Cardiac muscle cell (in vitro differentiated cells and primary cell): ENCODE measurements around the gene IL13. TPM values are rescaled to one million over a fixed set of nuclear protein-coding genes. Genes with fewer than 3 reads are reported as not detected.
"Not testable (repeated sequence)": the region's sequence is repeated elsewhere in the genome, so short reads cannot be mapped to it uniquely, and the experiment has no call there.

Experiments
- DNase-seq, 2 donors: peaks; one replicate each; pipeline versions ENCODE4 v3.0.0 to v3.0.0-alpha.2; 2010 to 2017; ENCODE audit warnings: low read depth in 1 of 2, low spot score in 1 of 2
- H3K27ac ChIP-seq: fragments of 200-600 bp; sonication (generic); 2 replicates; pipeline ENCODE4 v1.5.1; 2016
- H3K27me3 ChIP-seq: fragments of 200-600 bp; sonication (generic); 2 replicates; pipeline ENCODE4 v1.6.0; 2016; ENCODE audit warnings: control low read depth
- H3K36me3 ChIP-seq: fragments of 200-600 bp; sonication (generic); 2 replicates; pipeline ENCODE4 v1.5.1; 2016; ENCODE audit warnings: control low read depth
- H3K4me1 ChIP-seq: fragments of 200-600 bp; sonication (generic); 2 replicates; pipeline ENCODE4 v1.8.1; 2017; ENCODE audit warnings: low read depth, mild to moderate bottlenecking, mixed run types
- H3K4me3 ChIP-seq: fragments of 200-600 bp; sonication (generic); 2 replicates; pipeline ENCODE4 v1.5.1; 2016; ENCODE audit warnings: mild to moderate bottlenecking
- H3K9me3 ChIP-seq: fragments of 200-600 bp; sonication (generic); 2 replicates; pipeline ENCODE4 v1.5.1; 2017; ENCODE audit warnings: low read depth, mild to moderate bottlenecking, control low read depth
- CTCF ChIP-seq: IDR thresholded peaks from 2 replicates; pipeline ENCODE4 v1.5.1; 2012; ENCODE audit warnings: low read depth, mild to moderate bottlenecking, low read length
- polyA plus RNA-seq: library from polyadenylated mRNA; unstranded; fragments of >200 nt; fragmentation: Nextera tagmentation; extraction: Ambion mirVana; gene quantifications from 2 replicates; pipeline ENCODE4 v1.2.1, GENCODE V29; 2016
- total RNA-seq: library from RNA; depleted of rRNA; stranded (reverse); fragments of >200 nt; gene quantifications from 2 replicates; pipeline ENCODE4 v1.2.3, GENCODE V29; 2016

Gene IL13
- total and polyA plus RNA-seq, 2 experiments from 2014 or later = not detected

GRCh38 chr5:132689513-132689912 lies 31.5 kb downstream of the IL13 start:
- Histone ChIP-seq H3K36me3 (no peaks in the 10 kb centered on the region), H3K4me3 (no peak overlapping the region), H3K27ac (no peak overlapping the region), H3K9me3 (no peaks in the 10 kb centered on the region), H3K4me1 (no peaks in the 10 kb centered on the region), H3K27me3 (no peaks in the 10 kb centered on the region)
- TF ChIP-seq CTCF = no peak
- no peak for DNase-seq

- Histone ChIP-seq H3K9me3 (no peaks in the 10 kb centered on the region), H3K4me3 (no peak overlapping the region), H3K4me1 (no peaks in the 10 kb centered on the region), H3K27me3 (no peaks in the 10 kb centered on the region), H3K27ac (no peak overlapping the region), H3K36me3 (no peaks in the 10 kb centered on the region)
- no peak for TF ChIP-seq CTCF
- DNase-seq = no peak
These were observed 32.2 kb downstream of the IL13 start for GRCh38 chr5:132690156-132690555.

- H3K9me3 ChIP-seq, H3K27me3 ChIP-seq, H3K27ac ChIP-seq, H3K36me3 ChIP-seq, H3K4me1 ChIP-seq, DNase-seq, H3K4me3 ChIP-seq: not testable (repeated sequence)
These were observed 34.0 kb downstream of the IL13 start for GRCh38 chr5:132691755-132692631.

- Histone ChIP-seq H3K36me3 (no peaks in the 10 kb centered on the region), H3K27me3 (no peaks in the 10 kb centered on the region), H3K9me3 (no peaks in the 10 kb centered on the region), H3K4me3 (no peak overlapping the region), H3K4me1 (no peaks in the 10 kb centered on the region), H3K27ac (no peak overlapping the region)
- TF ChIP-seq CTCF = no peak
- peak in 1 of 2 donors; percentile 10 for DNase-seq
These were observed 34.6 kb downstream of the IL13 start for GRCh38 chr5:132692632-132692967.

GRCh38 chr5:132695956-132696355 lies 38.0 kb downstream of the IL13 start:
- Histone ChIP-seq H3K4me3 (no peak overlapping the region), H3K27me3 (no peaks in the 10 kb centered on the region), H3K36me3 (peaks cover 8% of the 10 kb centered on the region), H3K4me1 (no peaks in the 10 kb centered on the region), H3K9me3 (no peaks in the 10 kb centered on the region), H3K27ac (no peak overlapping the region)
- TF ChIP-seq CTCF = no peak
- no peak for DNase-seq

GRCh38 chr5:132704875-132705274 lies 46.9 kb downstream of the IL13 start:
- DNase-seq = peak in 1 of 2 donors; percentile 11
- Histone ChIP-seq H3K4me3 (no peak overlapping the region), H3K27ac (no peak overlapping the region), H3K4me1 (no peaks in the 10 kb centered on the region), H3K36me3 (peaks cover 27% of the 10 kb centered on the region), H3K27me3 (no peaks in the 10 kb centered on the region), H3K9me3 (no peaks in the 10 kb centered on the region)
- TF ChIP-seq CTCF = no peak
